Endometrium (tissue), 2 donors: ENCODE results near the gene RNF123.

ENCODE experiments used
- FAIRE-seq: peaks from 2 replicates; lab custom pipeline; 2012; peaks lifted over from hg19 to GRCh38; lab: Jason Lieb, UNC
- donor health status: control.
- donor health status: control.

Gene RNF123

GRCh38 chr3:49750056-49750455 is 60.7 kb downstream of the RNF123 start:
- FAIRE-seq = no peak

- peak; percentile 62 for FAIRE-seq
Measured at GRCh38 chr3:49751501-49751900, 62.1 kb downstream of the RNF123 start.

GRCh38 chr3:49754536-49754935 is 65.2 kb downstream of the RNF123 start:
- FAIRE-seq = no peak

- no peak for FAIRE-seq
Measured at GRCh38 chr3:49756036-49756435, 66.7 kb downstream of the RNF123 start.

- FAIRE-seq = no peak
Measured at GRCh38 chr3:49757197-49757596, 67.8 kb downstream of the RNF123 start.

GRCh38 chr3:49759226-49759625 is 69.9 kb downstream of the RNF123 start:
- peak; percentile 73 for FAIRE-seq

GRCh38 chr3:49761661-49762060 is 72.3 kb downstream of the RNF123 start:
- FAIRE-seq = no peak

- no peak for FAIRE-seq
Measured at GRCh38 chr3:49763981-49764380, 74.6 kb downstream of the RNF123 start.

- FAIRE-seq = no peak
Measured at GRCh38 chr3:49769286-49769915, 80.0 kb downstream of the RNF123 start.

GRCh38 chr3:49769926-49770325 is 80.6 kb downstream of the RNF123 start:
- FAIRE-seq = no peak
